IPS-NIHi11 (cell line): ENCODE results near the gene GSTP1.

Source experiments
- DNase-seq: peaks from one replicate; pipeline ENCODE4 v3.0.0; 2012; ENCODE audit warnings: mixed read lengths, low spot score

The GSTP1 gene

GRCh38 chr11:67631411-67631810 lies 47.8 kb downstream of the GSTP1 start:
- DNase-seq = no peak

GRCh38 chr11:67631853-67632174 lies 48.2 kb downstream of the GSTP1 start:
- DNase-seq = no peak

DNA sequence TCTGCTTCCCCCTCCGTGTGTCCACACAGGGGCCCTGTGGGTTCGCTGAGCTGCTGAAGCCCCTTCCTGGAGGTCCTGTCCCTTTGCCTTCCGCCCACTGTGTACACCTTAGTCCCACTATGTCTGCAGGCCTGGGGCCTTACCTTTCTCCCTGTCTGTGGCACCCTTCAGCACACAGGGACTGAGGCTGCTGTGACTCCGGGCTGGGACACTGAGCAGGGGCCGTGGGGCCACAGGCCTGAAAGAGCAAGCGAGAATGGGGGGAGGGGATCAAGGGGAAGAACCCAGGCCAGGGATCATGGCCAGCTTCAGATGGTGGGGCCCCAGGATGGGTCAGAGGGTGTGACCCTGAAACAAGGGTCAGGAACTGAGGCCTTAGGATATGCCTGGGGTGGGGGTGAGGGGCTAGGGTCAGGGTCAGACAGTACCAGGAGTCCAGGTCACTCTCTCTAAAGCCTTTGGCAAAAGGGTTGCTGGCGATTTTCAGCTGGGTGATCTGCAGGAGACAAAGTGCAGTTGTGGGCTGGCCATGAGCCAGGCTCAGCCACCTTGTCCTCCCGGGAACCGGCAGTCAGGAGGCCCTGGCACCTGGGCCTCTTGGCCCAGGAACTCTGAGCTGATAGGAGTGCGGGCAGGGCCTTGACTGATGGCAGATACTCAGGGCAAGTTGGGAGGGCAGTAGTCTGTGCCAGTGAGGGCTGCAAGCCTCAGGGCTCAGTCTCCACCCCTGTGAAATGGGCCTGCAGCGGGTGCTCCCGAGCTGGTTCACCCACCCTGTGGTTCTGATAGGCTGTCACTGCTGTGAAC lies 48.8 kb downstream of the GSTP1 start:
- DNase-seq = peak; percentile 6

- DNase-seq = peak; percentile 1
Measured at GRCh38 chr11:67632982-67633755, 49.6 kb downstream of the GSTP1 start.

- no peak for DNase-seq
Measured at GRCh38 chr11:67633758-67634365, 50.2 kb downstream of the GSTP1 start.

GRCh38 chr11:67634366-67635230 lies 51.0 kb downstream of the GSTP1 start:
- no peak for DNase-seq

- DNase-seq = no peak
Measured at GRCh38 chr11:67635231-67635521, 51.6 kb downstream of the GSTP1 start.
